WTC11 (cell line): Measurements from ENCODE around the gene ROBO2. TPM values are rescaled to one million over a fixed set of nuclear protein-coding genes. Genes with fewer than 3 reads are reported as not detected.

ENCODE experiments used
- ATAC-seq: fragments of 200-7000 bp; cut with Tn5 transposase; 2 replicates; pipeline ENCODE4 v1.10.0; 2021; ENCODE audit warnings: mild to moderate bottlenecking, moderate library complexity
- CTCF ChIA-PET: fragments of 300-600 bp; sonication (Branson Sonifier 250); formaldehyde crosslinking; loops from one replicate; lab custom pipeline; 2021; ENCODE audit warnings: antibody characterized with exemption; lab: Charles Lee
- POLR2A ChIA-PET: fragments of 350-600 bp; sonication (Branson Sonifier 250); formaldehyde crosslinking; loops from one replicate; lab custom pipeline; 2021; ENCODE audit warnings: antibody characterized with exemption; lab: Charles Lee
- DNase-seq: peaks from one replicate; pipeline ENCODE4 v3.0.0; 2021; ENCODE audit warnings: low spot score
- H3K27ac Mint-ChIP-seq: 2 replicates; pipeline ENCODE4 v1.8.0; 2021; ENCODE audit warnings: mixed read lengths
- H3K27me3 Mint-ChIP-seq: 2 replicates; pipeline ENCODE4 v1.8.0; 2021; ENCODE audit warnings: low read depth, mild to moderate bottlenecking, moderate library complexity, mixed read lengths
- H3K36me3 Mint-ChIP-seq: 2 replicates; pipeline ENCODE4 v1.8.0; 2021; ENCODE audit warnings: mixed read lengths
- H3K4me1 Mint-ChIP-seq: 2 replicates; pipeline ENCODE4 v1.8.0; 2022; ENCODE audit warnings: mixed read lengths
- H3K4me3 Mint-ChIP-seq: 2 replicates; pipeline ENCODE4 v1.8.0; 2021; ENCODE audit warnings: mild to moderate bottlenecking, moderate library complexity, mixed read lengths
- H3K9me3 Mint-ChIP-seq: 2 replicates; pipeline ENCODE4 v1.8.0; 2021; ENCODE audit warnings: mixed read lengths
- ATF1 ChIP-seq: sonication (generic); formaldehyde crosslinking; IDR thresholded peaks from 2 replicates; pipeline ENCODE4 v1.8.1; 2023; ENCODE audit warnings: mild to moderate bottlenecking, moderate library complexity, missing genetic modification reagents
- CBFB ChIP-seq: sonication (generic); formaldehyde crosslinking; IDR thresholded peaks from 2 replicates; pipeline ENCODE4 v1.8.1; 2022; ENCODE audit warnings: mild to moderate bottlenecking, low read depth, missing genetic modification reagents
- ESRRA ChIP-seq: sonication (generic); formaldehyde crosslinking; IDR thresholded peaks from 2 replicates; pipeline ENCODE4 v1.8.1; 2022; ENCODE audit warnings: mild to moderate bottlenecking, missing genetic modification reagents, borderline replicate concordance
- KAT7 ChIP-seq: sonication (generic); formaldehyde crosslinking; IDR thresholded peaks from 2 replicates; pipeline ENCODE4 v1.8.1; 2023; ENCODE audit warnings: missing genetic modification reagents, mild to moderate bottlenecking, borderline replicate concordance
- NFATC4 ChIP-seq: fragments of 250-450 bp; sonication (Bioruptor Pico); IDR thresholded peaks from 2 replicates; pipeline ENCODE4 v1.9.0; 2021; ENCODE audit warnings: mild to moderate bottlenecking
- NR1H2 ChIP-seq: sonication (generic); formaldehyde crosslinking; IDR thresholded peaks from 2 replicates; pipeline ENCODE4 v1.9.0; 2021; ENCODE audit warnings: mild to moderate bottlenecking, moderate library complexity, missing genetic modification reagents
- PRRX2 ChIP-seq: fragments of 250-450 bp; sonication (Bioruptor Pico); IDR thresholded peaks from 2 replicates; pipeline ENCODE4 v1.8.0; 2021; ENCODE audit warnings: mild to moderate bottlenecking
- SP1 ChIP-seq: sonication (generic); formaldehyde crosslinking; conservative IDR thresholded peaks from 2 replicates; pipeline ENCODE4 v1.8.1; 2022; ENCODE audit warnings: missing genetic modification reagents
- TEAD1 ChIP-seq: sonication (generic); formaldehyde crosslinking; IDR thresholded peaks from 2 replicates; pipeline ENCODE4 v1.8.0; 2022; ENCODE audit warnings: mild to moderate bottlenecking, missing genetic modification reagents
- total RNA-seq: library from RNA; stranded (reverse); gene quantifications from 3 replicates; pipeline ENCODE4 v1.2.3, GENCODE V29; 2021
- TF ChIP-seq, protein P1 (sequence below): sonication (generic); formaldehyde crosslinking; IDR thresholded peaks from 2 replicates; pipeline ENCODE4 v1.8.0; 2022; ENCODE audit warnings: mild to moderate bottlenecking, missing genetic modification reagents
- TF ChIP-seq, protein P2 (sequence below): sonication (generic); formaldehyde crosslinking; IDR thresholded peaks from 2 replicates; pipeline ENCODE4 v1.8.0; 2023; ENCODE audit warnings: missing genetic modification reagents, mild to moderate bottlenecking, borderline replicate concordance
- TF ChIP-seq, protein P3 (sequence below): fragments of 250-450 bp; sonication (Bioruptor Pico); IDR thresholded peaks from 2 replicates; pipeline ENCODE4 v1.9.0; 2021; ENCODE audit warnings: mild to moderate bottlenecking, borderline replicate concordance

The ROBO2 gene
- total RNA-seq, 1 experiment from 2014 or later = 11.7 TPM

DNA sequence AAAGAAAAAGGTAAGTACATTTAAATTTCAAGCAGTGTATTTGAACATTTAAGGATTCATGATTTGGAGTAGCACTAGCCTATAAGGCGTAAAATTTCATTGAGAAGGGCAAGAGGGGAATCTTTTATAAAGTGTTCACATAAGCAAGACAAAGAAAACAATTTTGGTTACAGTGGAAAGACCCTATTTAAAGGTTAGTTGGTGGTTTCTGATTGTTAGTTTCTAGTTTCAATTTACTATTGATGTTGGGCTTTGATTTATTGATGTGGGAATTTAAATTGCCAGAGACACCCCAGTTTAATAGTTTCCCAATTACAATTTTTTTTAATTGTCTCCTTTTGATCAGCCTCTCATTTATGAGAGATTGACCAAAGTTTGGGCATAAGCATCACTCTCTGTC is 19.5 kb downstream of the ROBO2 start:
- H3K9me3 Mint-ChIP-seq = peaks cover 30% of the 10 kb centered on the region
- POLR2A ChIA-PET = no interaction called here
- H3K4me1 Mint-ChIP-seq = peaks cover 7% of the 10 kb centered on the region
- ATAC-seq = no peak
- TF ChIP-seq KAT7 (CRISPR knock-in tag) (no peak), ESRRA (CRISPR knock-in tag) (no peak), SP1 (CRISPR knock-in tag) (no peak), NFATC4 (CRISPR knock-in tag) (no peak), NR1H2 (CRISPR knock-in tag) (no peak)
- TF ChIP-seq, protein P1, sequence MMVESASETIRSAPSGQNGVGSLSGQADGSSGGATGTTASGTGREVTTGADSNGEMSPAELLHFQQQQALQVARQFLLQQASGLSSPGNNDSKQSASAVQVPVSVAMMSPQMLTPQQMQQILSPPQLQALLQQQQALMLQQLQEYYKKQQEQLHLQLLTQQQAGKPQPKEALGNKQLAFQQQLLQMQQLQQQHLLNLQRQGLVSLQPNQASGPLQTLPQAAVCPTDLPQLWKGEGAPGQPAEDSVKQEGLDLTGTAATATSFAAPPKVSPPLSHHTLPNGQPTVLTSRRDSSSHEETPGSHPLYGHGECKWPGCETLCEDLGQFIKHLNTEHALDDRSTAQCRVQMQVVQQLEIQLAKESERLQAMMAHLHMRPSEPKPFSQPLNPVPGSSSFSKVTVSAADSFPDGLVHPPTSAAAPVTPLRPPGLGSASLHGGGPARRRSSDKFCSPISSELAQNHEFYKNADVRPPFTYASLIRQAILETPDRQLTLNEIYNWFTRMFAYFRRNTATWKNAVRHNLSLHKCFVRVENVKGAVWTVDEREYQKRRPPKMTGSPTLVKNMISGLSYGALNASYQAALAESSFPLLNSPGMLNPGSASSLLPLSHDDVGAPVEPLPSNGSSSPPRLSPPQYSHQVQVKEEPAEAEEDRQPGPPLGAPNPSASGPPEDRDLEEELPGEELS (CRISPR knock-in tag) = no peak
- TF ChIP-seq, protein P2, sequence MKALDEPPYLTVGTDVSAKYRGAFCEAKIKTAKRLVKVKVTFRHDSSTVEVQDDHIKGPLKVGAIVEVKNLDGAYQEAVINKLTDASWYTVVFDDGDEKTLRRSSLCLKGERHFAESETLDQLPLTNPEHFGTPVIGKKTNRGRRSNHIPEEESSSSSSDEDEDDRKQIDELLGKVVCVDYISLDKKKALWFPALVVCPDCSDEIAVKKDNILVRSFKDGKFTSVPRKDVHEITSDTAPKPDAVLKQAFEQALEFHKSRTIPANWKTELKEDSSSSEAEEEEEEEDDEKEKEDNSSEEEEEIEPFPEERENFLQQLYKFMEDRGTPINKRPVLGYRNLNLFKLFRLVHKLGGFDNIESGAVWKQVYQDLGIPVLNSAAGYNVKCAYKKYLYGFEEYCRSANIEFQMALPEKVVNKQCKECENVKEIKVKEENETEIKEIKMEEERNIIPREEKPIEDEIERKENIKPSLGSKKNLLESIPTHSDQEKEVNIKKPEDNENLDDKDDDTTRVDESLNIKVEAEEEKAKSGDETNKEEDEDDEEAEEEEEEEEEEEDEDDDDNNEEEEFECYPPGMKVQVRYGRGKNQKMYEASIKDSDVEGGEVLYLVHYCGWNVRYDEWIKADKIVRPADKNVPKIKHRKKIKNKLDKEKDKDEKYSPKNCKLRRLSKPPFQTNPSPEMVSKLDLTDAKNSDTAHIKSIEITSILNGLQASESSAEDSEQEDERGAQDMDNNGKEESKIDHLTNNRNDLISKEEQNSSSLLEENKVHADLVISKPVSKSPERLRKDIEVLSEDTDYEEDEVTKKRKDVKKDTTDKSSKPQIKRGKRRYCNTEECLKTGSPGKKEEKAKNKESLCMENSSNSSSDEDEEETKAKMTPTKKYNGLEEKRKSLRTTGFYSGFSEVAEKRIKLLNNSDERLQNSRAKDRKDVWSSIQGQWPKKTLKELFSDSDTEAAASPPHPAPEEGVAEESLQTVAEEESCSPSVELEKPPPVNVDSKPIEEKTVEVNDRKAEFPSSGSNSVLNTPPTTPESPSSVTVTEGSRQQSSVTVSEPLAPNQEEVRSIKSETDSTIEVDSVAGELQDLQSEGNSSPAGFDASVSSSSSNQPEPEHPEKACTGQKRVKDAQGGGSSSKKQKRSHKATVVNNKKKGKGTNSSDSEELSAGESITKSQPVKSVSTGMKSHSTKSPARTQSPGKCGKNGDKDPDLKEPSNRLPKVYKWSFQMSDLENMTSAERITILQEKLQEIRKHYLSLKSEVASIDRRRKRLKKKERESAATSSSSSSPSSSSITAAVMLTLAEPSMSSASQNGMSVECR = no peak
- TF ChIP-seq, protein P3, sequence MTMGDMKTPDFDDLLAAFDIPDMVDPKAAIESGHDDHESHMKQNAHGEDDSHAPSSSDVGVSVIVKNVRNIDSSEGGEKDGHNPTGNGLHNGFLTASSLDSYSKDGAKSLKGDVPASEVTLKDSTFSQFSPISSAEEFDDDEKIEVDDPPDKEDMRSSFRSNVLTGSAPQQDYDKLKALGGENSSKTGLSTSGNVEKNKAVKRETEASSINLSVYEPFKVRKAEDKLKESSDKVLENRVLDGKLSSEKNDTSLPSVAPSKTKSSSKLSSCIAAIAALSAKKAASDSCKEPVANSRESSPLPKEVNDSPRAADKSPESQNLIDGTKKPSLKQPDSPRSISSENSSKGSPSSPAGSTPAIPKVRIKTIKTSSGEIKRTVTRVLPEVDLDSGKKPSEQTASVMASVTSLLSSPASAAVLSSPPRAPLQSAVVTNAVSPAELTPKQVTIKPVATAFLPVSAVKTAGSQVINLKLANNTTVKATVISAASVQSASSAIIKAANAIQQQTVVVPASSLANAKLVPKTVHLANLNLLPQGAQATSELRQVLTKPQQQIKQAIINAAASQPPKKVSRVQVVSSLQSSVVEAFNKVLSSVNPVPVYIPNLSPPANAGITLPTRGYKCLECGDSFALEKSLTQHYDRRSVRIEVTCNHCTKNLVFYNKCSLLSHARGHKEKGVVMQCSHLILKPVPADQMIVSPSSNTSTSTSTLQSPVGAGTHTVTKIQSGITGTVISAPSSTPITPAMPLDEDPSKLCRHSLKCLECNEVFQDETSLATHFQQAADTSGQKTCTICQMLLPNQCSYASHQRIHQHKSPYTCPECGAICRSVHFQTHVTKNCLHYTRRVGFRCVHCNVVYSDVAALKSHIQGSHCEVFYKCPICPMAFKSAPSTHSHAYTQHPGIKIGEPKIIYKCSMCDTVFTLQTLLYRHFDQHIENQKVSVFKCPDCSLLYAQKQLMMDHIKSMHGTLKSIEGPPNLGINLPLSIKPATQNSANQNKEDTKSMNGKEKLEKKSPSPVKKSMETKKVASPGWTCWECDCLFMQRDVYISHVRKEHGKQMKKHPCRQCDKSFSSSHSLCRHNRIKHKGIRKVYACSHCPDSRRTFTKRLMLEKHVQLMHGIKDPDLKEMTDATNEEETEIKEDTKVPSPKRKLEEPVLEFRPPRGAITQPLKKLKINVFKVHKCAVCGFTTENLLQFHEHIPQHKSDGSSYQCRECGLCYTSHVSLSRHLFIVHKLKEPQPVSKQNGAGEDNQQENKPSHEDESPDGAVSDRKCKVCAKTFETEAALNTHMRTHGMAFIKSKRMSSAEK (CRISPR knock-in tag) = no peak
- no peak for DNase-seq
- H3K4me3 Mint-ChIP-seq = no peak overlapping the region
- no peaks in the 10 kb centered on the region for H3K27me3 Mint-ChIP-seq
- H3K36me3 Mint-ChIP-seq = peaks cover 23% of the 10 kb centered on the region
- CTCF ChIA-PET = no interaction called here
- H3K27ac Mint-ChIP-seq = 0 out of 2 replicates have a peak overlapping the region, but pooled peaks have one; percentile 16

DNA sequence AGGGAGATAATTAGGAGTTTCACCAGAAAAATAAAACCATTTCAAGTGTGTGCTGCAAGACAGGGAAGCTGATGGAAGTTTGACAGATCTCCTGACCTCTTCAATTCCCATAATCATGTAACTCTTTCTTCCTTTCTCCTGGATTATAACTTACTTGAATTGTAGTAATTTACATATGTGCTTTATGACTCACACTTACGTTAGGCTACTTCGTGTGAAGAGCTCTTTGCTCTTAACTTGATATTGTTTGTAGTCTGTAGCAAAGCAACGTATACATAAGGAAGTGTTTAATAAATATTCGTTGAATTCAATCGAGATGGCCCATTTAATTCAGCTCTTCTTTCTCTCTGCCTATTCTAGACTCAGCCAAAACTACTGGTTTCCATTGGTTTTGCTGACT is 23.5 kb downstream of the ROBO2 start:
- POLR2A ChIA-PET = no interaction called here
- no peak for DNase-seq
- H3K27ac Mint-ChIP-seq = no peak overlapping the region

More for the DNA sequence above, 23.5 kb downstream of the ROBO2 start:
- no peaks in the 10 kb centered on the region for H3K27me3 Mint-ChIP-seq
- peaks cover 23% of the 10 kb centered on the region for H3K36me3 Mint-ChIP-seq
- peaks cover 15% of the 10 kb centered on the region for H3K4me1 Mint-ChIP-seq
- ATAC-seq = no peak
- CTCF ChIA-PET = no interaction called here
- H3K9me3 Mint-ChIP-seq = peaks cover 24% of the 10 kb centered on the region
- H3K4me3 Mint-ChIP-seq = no peak overlapping the region
- TF ChIP-seq ATF1 (CRISPR knock-in tag) = no peak
- no peak for TF ChIP-seq CBFB
- TF ChIP-seq TEAD1 (CRISPR knock-in tag) = no peak
- TF ChIP-seq, protein P2 = no peak
- TF ChIP-seq PRRX2 (CRISPR knock-in tag) = no peak
